HG02943 (cell line): Measurements from ENCODE around the gene HEATR1.
"Not testable (repeated sequence)": the region's sequence is repeated elsewhere in the genome, so short reads cannot be mapped to it uniquely, and the experiment has no call there.

Source experiments
- ATAC-seq: cut with Tn5 transposase; IDR thresholded peaks from one replicate; pipeline ENCODE4 v1.9.1; 2021; ENCODE audit warnings: mild to moderate bottlenecking, low read depth, moderate library complexity; ENCODE audit not compliant: unreplicated experiment

The HEATR1 gene, protein sequence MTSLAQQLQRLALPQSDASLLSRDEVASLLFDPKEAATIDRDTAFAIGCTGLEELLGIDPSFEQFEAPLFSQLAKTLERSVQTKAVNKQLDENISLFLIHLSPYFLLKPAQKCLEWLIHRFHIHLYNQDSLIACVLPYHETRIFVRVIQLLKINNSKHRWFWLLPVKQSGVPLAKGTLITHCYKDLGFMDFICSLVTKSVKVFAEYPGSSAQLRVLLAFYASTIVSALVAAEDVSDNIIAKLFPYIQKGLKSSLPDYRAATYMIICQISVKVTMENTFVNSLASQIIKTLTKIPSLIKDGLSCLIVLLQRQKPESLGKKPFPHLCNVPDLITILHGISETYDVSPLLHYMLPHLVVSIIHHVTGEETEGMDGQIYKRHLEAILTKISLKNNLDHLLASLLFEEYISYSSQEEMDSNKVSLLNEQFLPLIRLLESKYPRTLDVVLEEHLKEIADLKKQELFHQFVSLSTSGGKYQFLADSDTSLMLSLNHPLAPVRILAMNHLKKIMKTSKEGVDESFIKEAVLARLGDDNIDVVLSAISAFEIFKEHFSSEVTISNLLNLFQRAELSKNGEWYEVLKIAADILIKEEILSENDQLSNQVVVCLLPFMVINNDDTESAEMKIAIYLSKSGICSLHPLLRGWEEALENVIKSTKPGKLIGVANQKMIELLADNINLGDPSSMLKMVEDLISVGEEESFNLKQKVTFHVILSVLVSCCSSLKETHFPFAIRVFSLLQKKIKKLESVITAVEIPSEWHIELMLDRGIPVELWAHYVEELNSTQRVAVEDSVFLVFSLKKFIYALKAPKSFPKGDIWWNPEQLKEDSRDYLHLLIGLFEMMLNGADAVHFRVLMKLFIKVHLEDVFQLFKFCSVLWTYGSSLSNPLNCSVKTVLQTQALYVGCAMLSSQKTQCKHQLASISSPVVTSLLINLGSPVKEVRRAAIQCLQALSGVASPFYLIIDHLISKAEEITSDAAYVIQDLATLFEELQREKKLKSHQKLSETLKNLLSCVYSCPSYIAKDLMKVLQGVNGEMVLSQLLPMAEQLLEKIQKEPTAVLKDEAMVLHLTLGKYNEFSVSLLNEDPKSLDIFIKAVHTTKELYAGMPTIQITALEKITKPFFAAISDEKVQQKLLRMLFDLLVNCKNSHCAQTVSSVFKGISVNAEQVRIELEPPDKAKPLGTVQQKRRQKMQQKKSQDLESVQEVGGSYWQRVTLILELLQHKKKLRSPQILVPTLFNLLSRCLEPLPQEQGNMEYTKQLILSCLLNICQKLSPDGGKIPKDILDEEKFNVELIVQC (N-terminal part only)

GRCh38 chr1:236603991-236604904 lies at the start of gene HEATR1:
HEATR1 (minus strand) TSS chr1:236604516; CDS start chr1:236604095, 421 bp downstream.
- ATAC-seq: peak; percentile 98

DNA sequence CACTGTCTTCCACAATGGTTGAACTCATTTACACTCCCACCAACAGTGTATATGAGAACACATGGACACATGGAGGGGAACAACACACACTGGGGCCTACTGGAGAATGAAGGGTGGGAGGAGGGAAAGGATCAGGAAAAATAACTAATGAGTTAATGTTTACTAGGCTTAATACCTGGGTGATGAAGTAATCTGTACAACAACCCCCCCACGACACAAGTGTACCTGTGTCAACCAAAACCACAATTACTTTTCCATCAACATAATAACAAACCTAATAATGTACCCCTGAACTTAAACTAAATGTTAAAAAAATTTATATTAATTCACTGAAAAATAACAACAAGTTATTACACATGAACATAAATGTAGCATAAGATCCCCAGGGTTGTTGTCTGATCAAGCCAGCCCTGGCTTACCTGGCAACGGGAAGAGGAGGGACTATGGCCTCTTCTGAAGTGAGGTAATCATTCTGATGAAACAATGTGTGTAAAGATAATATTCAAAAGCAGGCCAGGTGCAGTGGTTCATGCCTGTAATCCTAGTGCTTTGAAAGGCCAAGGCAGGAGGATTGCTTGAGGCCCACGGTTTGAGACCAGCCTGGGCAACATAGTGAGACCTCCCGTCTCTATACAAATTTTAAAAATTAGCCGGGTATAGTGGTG lies 40.8 kb upstream of the HEATR1 start:
- ATAC-seq: no peak

GRCh38 chr1:236642763-236643162 lies 38.4 kb upstream of the HEATR1 start:
- ATAC-seq: no peak

DNA sequence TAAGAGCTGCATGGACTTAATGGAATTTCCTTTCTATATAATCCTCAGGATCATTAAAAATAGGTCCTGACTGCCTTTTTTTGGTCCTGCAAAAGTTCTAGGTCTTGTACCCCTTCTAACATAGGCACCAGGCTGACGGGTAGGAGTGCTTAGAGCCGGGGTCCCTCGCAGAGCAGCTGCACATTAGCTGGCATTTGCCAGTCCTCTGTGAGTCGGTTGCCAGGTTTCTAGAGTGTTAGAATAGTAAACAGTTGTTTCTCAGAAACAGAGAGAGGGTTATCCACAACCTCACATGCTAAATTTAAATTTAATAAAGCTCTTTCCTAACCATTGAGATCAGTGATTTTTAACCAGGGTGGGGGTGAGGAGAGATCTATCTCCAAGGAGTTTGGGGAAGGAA lies 35.4 kb upstream of the HEATR1 start:
- ATAC-seq: no peak

- no peak for ATAC-seq
Measured at GRCh38 chr1:236638945-236639344, 34.6 kb upstream of the HEATR1 start.

GRCh38 chr1:236636017-236636416 lies 31.7 kb upstream of the HEATR1 start:
- ATAC-seq: no peak

DNA sequence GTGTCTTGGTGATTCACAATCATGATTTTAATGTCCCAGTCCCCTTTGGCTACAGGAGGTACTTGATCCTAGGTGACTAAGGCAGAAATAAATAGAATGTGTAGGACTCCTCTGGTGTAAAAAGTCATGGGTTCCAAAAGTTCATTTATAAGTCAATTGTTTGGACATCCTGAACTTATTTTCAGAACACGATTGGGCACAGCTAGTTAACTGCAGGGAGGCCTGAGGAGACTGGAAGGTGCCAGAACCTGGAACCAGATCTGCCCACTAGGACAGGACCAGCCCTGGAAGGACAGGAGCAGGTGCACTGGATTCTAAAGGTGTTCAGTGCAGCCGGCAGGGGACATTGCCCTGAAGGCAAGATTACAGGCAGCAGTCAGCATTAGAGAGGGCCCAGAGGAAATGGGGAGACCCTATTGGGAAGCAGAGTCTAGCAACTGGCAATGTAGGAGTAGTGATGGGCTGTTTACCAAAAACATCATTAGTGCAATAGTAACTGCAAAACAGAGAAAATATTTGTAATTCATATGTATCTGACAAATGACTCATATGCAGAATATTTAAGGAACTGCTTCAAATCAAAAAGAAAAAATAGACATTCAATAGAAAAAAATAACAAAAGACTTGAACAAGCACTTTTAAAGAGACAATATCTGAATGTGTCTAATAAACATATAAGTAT lies 23.6 kb upstream of the HEATR1 start:
- ATAC-seq: no peak

- no peak for ATAC-seq
Measured at GRCh38 chr1:236623371-236624166, 19.3 kb upstream of the HEATR1 start.

DNA sequence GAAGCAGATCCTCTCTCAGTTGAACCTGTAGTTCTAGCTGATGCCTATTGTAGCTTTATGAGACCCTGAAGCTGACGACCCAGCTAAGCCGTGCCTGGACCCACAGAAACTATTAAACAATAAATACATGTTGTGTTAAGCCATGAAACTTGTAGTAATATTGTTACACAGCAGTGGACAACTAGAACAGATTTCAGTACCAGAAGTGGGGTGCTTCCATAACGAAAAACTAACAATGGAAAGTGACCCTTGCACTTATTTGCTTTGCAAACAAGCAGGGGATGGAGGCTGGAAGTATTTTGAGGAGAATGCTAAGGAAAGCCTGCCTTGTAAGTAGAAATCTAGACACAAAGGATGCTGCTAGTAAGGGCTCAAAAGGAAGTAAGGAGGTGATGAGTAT lies 18.1 kb upstream of the HEATR1 start:
- ATAC-seq: no peak

- no peak for ATAC-seq
Measured at GRCh38 chr1:236619398-236619797, 15.1 kb upstream of the HEATR1 start.

- no peak for ATAC-seq
Measured at GRCh38 chr1:236618507-236618906, 14.2 kb upstream of the HEATR1 start.

GRCh38 chr1:236615399-236616148 lies 11.3 kb upstream of the HEATR1 start:
- no peak for ATAC-seq

- no peak for ATAC-seq
Measured at GRCh38 chr1:236612349-236612748, 8.0 kb upstream of the HEATR1 start.

- ATAC-seq: no peak
Measured at GRCh38 chr1:236608930-236609726, 4.8 kb upstream of the HEATR1 start.

DNA sequence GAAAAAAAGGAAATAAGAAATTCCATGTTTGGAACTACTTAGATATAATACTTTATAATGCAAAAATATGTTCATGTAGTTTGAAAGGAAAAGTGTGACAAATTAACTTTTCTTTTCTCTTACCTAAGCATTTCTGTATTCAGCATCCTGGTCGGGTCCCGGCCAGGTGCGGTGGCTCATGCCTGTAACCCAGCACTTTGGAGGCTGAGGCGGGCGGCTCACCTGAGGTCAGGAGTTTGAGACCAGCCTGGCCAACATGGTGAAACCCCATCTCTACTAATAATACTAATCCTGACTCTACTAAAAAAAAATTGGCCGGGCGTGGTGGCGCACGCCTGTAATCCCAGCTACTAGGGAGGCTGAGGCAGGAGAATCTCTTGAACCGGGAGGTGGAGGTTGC lies 3.3 kb upstream of the HEATR1 start:
- ATAC-seq: not testable (repeated sequence)
